ENCODE measurements around the gene AIPL1.

AIPL1 gene

GRCh38 chr17:6472517-6472916 lies 37.6 kb upstream of the AIPL1 start:
- DNase-seq (no peak), ATAC-seq (no peak)
- Mint-ChIP-seq H3K9me3 (no peaks in the 10 kb centered on the region), H3K4me3 (no peak overlapping the region), H3K27ac (no peak overlapping the region), H3K4me1 (no peaks in the 10 kb centered on the region), H3K27me3 (peaks cover 2% of the 10 kb centered on the region), H3K36me3 (ENCODE audit: low read depth) (no peaks in the 10 kb centered on the region)

DNA sequence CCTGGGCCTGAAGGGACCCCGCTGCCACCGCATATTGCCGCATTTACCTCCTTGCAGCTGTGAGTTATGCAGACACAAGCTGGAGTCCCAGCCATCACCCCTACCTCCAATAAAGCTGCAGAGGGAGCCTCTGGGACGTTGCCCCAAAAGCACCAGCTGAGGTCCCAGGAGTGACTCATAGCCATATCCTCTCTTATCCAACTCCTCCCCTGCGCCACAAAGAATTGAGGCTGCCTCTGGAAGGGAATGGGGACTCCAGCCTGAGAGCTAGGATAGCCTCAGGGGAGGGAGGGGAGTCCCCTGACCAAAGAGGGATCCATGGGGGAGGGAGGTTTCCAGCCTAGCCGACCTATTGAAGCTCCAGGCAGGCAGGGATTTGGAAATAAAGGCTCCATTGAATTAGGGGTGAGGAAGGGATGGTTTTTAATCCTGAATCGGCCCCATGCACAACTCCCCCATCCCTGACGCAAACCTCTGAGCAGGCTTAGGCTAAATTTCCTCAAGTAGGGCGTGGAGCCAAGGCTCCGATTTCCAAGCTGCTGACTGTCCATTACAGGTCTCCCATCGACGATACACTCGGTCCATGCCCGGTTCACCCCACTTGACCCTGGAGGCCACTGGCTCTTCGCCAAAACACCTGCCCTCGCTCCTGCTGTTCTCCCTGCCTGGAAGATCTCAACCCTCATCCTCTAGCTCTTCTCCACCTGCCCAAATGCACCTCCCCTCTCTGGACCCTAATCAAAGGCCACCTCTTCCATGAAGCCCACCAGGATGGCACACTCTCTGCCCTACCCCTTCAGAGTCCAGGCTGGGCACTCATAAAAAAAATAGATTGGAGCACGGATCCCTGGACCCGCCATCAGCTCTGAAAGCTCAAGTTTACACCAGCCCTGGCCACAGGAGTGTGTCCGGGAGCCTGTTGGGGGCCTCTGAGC lies 36.9 kb upstream of the AIPL1 start:
- Mint-ChIP-seq H3K27ac (no peak overlapping the region), H3K4me3 (no peak overlapping the region), H3K9me3 (no peaks in the 10 kb centered on the region), H3K4me1 (no peaks in the 10 kb centered on the region), H3K27me3 (peaks cover 2% of the 10 kb centered on the region), H3K36me3 (ENCODE audit: low read depth) (no peaks in the 10 kb centered on the region)
- DNase-seq (no peak), ATAC-seq (no peak)

GRCh38 chr17:6470751-6471521 lies 36.0 kb upstream of the AIPL1 start:
- ATAC-seq (no peak), DNase-seq (no peak)
- Mint-ChIP-seq H3K4me1 (no peaks in the 10 kb centered on the region), H3K9me3 (no peaks in the 10 kb centered on the region), H3K27me3 (peaks cover 2% of the 10 kb centered on the region), H3K4me3 (no peak overlapping the region), H3K27ac (no peak overlapping the region), H3K36me3 (ENCODE audit: low read depth) (no peaks in the 10 kb centered on the region)

DNA sequence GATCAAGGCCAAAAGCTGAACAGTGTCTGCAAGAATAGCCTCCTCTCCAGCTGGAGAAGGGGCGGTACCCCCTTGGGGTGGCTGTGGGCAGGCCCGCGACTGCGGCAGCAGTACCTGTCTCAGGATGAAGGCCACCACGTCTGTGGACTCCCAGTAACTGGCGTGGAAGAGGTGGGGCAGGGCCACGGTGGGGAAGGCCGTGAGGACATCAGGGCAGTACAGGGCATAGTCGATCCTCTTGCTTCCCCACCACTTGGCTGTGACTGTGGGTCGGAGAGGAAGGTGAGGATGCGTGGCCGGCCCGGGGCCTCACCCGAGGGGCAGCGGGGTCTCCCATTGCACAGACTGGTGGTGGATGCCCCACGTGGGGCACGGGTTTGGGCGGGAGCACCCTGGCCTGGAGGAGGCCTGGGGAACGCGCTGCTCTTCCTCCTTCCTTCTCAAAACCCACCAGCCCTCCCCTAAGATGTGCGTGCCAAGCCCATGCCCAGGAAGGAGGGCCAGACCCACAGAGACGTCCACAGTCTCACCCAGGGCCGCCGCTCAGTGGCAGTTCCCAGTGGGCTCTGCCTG lies 35.3 kb upstream of the AIPL1 start:
- no peak for ATAC-seq
- Mint-ChIP-seq H3K4me3 (no peak overlapping the region), H3K9me3 (no peaks in the 10 kb centered on the region), H3K27me3 (peaks cover 4% of the 10 kb centered on the region), H3K27ac (no peak overlapping the region), H3K36me3 (ENCODE audit: low read depth) (no peaks in the 10 kb centered on the region), H3K4me1 (no peaks in the 10 kb centered on the region)
- no peak for DNase-seq

DNA sequence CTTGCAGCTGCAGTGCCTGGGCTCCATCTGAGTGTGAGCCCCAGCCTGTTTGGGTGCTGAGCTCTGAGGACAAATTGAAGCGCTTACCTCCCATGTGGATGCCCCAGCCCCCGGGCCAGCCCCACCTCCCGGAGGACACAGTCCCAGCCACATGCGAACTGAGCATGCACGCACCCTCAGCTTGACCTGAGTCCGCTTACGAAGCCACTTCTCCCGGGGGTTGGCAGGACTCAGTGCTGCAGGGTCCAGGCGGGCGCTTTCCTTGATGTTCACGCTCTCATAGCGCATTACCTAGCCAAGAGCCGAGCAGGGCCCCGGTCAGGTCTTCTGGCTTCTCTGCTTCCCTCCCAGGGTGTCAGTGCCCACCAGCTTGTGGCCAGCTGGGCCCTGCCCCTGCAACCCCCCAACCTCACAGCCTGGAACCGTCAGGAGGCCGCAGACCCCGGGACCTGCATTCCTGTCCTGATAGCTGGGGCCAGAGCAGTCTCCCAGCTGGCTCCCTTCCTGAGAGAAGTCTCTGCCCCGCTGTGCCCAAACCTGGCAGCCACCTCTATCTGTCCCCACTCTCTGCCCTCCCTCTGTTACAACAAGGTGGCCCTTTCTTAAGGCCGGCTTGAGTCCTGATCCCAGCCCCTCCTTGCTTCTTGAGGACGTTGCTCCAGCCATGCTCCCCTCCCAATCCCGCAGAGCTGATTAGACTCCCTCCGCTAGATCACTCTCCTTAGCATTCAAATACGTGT lies 33.3 kb upstream of the AIPL1 start:
- no peaks in the 10 kb centered on the region for H3K36me3 Mint-ChIP-seq (ENCODE audit: low read depth)
- no peak overlapping the region for H3K4me3 Mint-ChIP-seq
- DNase-seq (no peak), ATAC-seq (no peak)
- H3K27me3 Mint-ChIP-seq, result peaks cover 4% of the 10 kb centered on the region
- no peaks in the 10 kb centered on the region for H3K4me1 Mint-ChIP-seq
- no peaks in the 10 kb centered on the region for H3K9me3 Mint-ChIP-seq
- no peak overlapping the region for H3K27ac Mint-ChIP-seq

DNA sequence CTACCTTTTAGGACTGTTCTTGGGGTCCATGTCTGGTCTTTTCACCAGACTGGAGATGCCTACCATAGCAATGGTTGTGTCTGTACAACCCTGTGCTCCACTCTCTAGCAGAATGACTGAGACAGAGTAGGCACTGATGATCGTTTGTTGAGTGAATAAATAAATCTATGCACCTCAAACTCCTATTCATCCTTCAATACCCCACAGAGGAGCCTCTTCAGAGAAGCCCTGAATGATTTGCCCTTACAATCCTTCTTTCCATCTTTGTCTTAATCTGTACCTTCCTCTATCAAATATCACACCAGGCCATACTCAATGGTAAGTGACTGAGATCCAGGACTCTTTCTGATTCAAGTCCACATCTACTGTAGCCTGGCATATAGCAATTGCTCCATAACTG lies 32.6 kb upstream of the AIPL1 start:
- H3K9me3 Mint-ChIP-seq, result no peaks in the 10 kb centered on the region
- no peaks in the 10 kb centered on the region for H3K36me3 Mint-ChIP-seq (ENCODE audit: low read depth)
- H3K4me1 Mint-ChIP-seq, result no peaks in the 10 kb centered on the region
- H3K4me3 Mint-ChIP-seq, result no peak overlapping the region
- no peak for ATAC-seq
- peaks cover 4% of the 10 kb centered on the region for H3K27me3 Mint-ChIP-seq
- H3K27ac Mint-ChIP-seq, result no peak overlapping the region
- DNase-seq, result no peak

DNA sequence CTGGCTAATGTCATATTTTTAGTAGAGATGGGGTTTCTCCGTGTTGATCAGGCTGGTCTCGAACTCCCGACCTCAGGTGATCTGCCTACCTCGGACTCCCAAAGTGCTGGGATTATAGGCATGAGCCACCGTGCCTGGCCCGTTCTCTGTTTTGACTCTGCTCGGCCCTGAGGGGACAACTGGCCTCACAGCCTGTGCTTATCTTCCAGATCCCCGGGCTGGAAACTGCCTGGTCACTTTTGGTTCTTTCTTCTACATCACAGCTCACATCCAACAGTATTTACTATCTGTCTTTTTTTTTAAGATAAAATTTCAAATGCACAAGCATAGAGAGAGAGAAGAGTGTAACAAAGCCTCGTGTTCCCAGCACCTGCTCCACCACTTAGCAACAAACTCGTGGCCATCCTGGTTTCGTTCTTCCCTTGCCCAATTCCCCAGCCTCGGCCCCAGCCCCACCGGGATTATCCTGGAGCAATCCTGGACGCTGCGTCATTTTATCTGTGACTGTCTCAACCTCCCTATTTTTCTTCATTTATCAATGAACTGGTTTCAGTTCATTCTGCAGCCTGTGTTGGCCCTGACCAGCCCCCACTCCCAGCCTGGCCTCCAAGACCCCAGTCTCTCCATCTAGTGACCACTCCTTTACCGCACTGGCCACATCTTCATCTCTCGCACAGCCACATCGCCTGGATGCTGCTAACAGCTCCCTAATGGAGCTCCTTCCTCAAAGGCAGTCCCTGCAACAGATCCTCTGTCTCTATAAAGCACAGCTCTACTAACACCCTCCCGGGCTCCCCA lies 30.5 kb upstream of the AIPL1 start:
- no peak for DNase-seq
- no peaks in the 10 kb centered on the region for H3K9me3 Mint-ChIP-seq
- H3K27me3 Mint-ChIP-seq, result peaks cover 6% of the 10 kb centered on the region
- H3K27ac Mint-ChIP-seq, result no peak overlapping the region
- no peaks in the 10 kb centered on the region for H3K36me3 Mint-ChIP-seq (ENCODE audit: low read depth)
- H3K4me1 Mint-ChIP-seq, result peaks cover 16% of the 10 kb centered on the region
- no peak for ATAC-seq
- H3K4me3 Mint-ChIP-seq, result no peak overlapping the region

DNA sequence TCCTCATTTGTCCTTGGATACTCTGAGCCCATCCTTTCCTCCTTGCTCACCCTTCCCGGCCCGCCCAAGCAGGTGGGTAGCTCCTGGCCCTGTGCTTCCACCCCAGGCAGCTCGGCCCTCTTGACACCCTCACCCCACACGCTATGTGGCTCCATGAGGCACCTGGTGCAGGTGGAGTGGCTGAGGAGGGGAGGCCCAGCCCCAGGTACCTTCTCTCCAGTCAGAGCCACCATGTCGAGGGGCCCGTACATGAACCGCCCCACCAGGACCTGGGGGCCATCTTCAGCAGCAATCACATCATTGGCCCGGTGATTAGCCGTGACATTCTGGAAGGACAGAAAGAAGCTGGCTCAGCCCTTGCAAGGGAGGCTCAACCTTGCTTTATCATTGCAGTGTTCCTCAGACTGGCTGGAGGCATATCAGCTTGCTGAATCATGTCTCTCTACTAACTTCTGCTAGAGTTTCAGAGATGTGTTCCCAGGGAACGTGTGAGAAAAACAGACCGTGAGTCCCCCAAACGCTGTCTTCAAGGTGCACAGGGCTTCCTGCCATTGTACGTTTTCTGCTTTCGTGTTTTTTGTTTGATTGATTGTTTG lies 29.6 kb upstream of the AIPL1 start:
- ATAC-seq, result no peak
- Mint-ChIP-seq H3K9me3 (no peaks in the 10 kb centered on the region), H3K4me3 (no peak overlapping the region), H3K4me1 (peaks cover 18% of the 10 kb centered on the region), H3K27me3 (peaks cover 6% of the 10 kb centered on the region), H3K27ac (no peak overlapping the region), H3K36me3 (ENCODE audit: low read depth) (no peaks in the 10 kb centered on the region)
- no peak for DNase-seq

- DNase-seq (no peak), ATAC-seq (no peak)
- Mint-ChIP-seq H3K4me1 (peaks cover 18% of the 10 kb centered on the region), H3K36me3 (ENCODE audit: low read depth) (no peaks in the 10 kb centered on the region), H3K27me3 (peaks cover 6% of the 10 kb centered on the region), H3K9me3 (no peaks in the 10 kb centered on the region), H3K4me3 (no peak overlapping the region), H3K27ac (no peak overlapping the region)
Measured at GRCh38 chr17:6463616-6464445, 28.9 kb upstream of the AIPL1 start.

DNA sequence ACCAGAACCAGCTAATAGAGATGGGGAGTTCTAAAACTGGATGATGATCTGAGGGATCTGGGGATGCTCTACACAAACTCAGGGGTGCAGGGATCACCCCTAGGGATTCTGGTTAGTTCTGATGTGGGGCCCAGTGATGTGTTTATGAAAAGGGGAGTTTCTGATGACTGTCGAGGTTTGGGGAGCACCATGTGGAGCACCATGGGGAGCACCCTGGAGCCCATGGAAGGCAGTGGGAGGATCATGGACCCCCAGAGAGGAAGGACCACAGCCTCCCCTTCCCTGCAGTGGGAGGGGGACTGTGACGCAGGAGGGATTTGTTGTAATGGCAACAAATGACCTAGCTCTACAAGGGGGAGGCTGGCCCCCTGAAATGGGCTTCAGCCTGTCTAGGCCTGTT lies 27.8 kb upstream of the AIPL1 start:
- no peaks in the 10 kb centered on the region for H3K36me3 Mint-ChIP-seq (ENCODE audit: low read depth)
- H3K27me3 Mint-ChIP-seq, result peaks cover 6% of the 10 kb centered on the region
- H3K4me3 Mint-ChIP-seq, result no peak overlapping the region
- no peak overlapping the region for H3K27ac Mint-ChIP-seq
- peaks cover 18% of the 10 kb centered on the region for H3K4me1 Mint-ChIP-seq
- no peaks in the 10 kb centered on the region for H3K9me3 Mint-ChIP-seq
- ATAC-seq (no peak), DNase-seq (no peak)

- H3K36me3 Mint-ChIP-seq (ENCODE audit: low read depth), result no peaks in the 10 kb centered on the region
- H3K9me3 Mint-ChIP-seq, result no peaks in the 10 kb centered on the region
- H3K27ac Mint-ChIP-seq, result no peak overlapping the region
- peaks cover 6% of the 10 kb centered on the region for H3K27me3 Mint-ChIP-seq
- no peak overlapping the region for H3K4me3 Mint-ChIP-seq
- DNase-seq (peak; percentile 26), ATAC-seq (peak; percentile 82)
- H3K4me1 Mint-ChIP-seq, result peaks cover 20% of the 10 kb centered on the region
Measured at GRCh38 chr17:6461792-6462524, 27.0 kb upstream of the AIPL1 start.

DNA sequence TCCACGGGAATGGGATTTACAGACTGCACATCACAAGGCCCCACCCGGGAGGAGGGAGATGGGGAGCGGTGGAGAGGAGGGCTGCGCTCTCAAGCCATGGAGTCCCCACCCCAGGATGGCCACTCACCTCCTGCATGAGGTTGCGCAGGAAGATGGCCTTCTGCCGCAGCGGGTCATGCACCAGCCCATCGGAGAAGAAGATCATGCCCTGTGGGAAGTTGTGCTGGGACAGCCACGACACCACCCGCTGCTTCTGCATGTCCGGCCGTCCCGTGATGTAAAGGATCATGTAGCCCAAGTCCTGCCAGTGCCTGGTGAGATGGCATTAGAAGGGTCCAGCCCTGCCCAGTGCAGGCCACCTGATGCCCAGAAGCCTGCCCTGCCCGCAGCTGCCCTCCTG lies 26.3 kb upstream of the AIPL1 start:
- no peak for ATAC-seq
- H3K36me3 Mint-ChIP-seq (ENCODE audit: low read depth), result no peaks in the 10 kb centered on the region
- peaks cover 8% of the 10 kb centered on the region for H3K27me3 Mint-ChIP-seq
- no peak overlapping the region for H3K4me3 Mint-ChIP-seq
- no peak for DNase-seq
- no peaks in the 10 kb centered on the region for H3K9me3 Mint-ChIP-seq
- peaks cover 20% of the 10 kb centered on the region for H3K4me1 Mint-ChIP-seq
- H3K27ac Mint-ChIP-seq, result no peak overlapping the region
